GM21737 (cell line): ENCODE measurements around the gene PLAGL1.
"Not testable (repeated sequence)": the region's sequence is repeated elsewhere in the genome, so short reads cannot be mapped to it uniquely, and the experiment has no call there.

ENCODE experiments used
- ATAC-seq: cut with Tn5 transposase; IDR thresholded peaks from one replicate; pipeline ENCODE4 v1.9.1; 2021; ENCODE audit warnings: mild to moderate bottlenecking, moderate library complexity; ENCODE audit not compliant: unreplicated experiment

Gene PLAGL1

GRCh38 chr6:144009628-144010027, 1.6 kb upstream of the PLAGL1 start:
- not testable (repeated sequence) for ATAC-seq

DNA sequence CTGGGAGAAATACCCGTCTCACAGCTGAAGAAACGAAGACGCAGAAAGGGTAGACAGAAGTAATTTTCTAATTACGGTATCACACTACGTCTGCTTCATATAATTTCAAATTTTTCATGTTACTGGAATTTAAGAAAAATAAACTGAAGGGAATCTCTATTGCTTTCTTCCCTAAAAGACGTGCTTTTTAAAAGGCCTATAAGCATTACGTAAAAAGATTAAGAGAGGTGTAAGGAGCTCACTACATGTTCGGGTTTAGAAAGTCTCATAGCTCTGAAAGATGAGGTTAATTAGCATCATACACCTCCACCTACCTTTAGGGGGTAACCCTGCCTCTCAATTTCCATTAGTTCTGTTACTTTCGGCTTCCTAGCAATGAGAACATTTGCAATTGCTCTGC, 787 bp upstream of the PLAGL1 start:
- no peak for ATAC-seq

DNA sequence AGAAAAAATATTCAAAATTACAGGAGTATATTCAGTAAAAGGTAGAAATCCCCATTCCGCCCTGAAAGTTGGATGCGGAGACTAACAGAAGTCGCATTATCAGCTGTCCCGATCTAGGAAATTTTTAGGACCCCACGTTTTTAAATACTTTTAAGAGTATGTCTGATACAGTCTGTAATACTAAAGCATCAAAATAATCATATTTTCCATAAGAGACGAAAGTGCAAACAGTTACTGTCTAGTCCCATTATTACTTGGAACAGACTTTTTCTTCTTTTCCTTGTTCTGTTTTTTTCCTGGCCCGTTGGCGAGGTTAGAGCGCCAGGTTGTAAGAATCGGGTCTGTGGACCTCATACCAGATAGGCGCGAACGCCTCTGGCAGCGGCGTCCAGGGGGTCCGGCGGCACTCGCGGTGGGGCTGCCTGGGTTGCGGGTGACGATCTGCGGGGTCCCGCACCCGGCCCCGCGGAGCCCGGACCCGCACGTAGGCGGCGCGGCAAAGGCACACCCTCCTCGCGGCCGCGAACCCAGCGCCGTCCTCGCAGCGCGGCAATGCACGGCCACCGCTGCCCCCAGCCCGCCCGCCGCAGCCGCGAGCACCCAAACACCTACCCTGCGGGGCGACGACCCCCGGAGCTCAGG, 460 bp downstream of the PLAGL1 start:
- ATAC-seq = no peak

DNA sequence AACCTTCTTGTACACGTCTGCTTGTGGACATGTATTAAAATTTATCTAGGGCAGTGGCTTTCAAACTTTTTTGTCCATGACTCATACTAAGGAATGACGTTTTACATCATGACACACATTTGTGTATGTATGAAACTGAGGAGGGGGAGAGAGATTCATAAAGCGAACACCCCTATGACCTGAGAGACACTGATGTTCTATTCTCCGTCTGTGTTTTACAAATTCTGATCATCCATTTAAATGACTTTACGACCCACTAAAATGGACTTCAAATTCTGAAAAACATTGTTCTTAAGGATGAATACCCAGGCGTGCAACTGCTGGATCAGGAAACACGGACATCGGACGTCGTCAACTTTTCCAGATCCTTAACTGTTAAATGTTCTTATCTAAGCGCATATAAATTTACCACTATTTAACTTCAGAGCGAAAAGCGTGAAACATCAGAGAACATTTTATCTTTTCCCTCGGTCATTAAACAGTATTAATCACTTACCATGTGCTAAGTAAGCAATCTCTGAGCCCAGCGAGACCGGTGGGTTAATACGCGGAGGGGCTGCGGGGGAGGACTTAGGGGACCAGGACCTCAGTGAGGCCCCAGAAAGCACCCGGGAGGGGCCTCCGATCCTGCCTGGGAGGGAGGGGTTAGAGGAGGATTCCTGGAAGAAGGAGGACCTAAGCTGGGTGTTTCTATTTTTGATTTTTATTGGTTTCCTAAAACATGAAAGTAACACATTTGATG, 1.2 kb downstream of the PLAGL1 start:
- ATAC-seq = no peak

DNA sequence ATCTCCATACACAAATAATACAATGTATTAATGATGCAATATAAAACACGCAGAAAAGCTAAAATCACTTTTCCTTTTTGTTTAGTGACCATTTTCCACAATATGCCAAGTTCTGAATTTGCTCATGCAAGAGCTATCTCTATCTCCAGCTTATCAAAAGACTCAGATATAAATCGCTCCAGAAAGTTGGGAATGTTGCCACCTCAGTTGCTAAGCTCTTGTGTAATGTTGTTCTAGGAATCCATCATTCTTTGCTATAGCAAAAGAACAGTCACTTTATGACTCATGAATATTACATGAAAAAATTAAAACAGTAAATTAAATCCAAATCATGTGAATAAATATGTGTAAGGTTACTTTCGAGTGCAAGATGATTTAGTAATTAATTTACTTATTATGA, 8.7 kb downstream of the PLAGL1 start:
- no peak for ATAC-seq

GRCh38 chr6:143998686-143999085, 9.4 kb downstream of the PLAGL1 start:
- ATAC-seq = no peak

DNA sequence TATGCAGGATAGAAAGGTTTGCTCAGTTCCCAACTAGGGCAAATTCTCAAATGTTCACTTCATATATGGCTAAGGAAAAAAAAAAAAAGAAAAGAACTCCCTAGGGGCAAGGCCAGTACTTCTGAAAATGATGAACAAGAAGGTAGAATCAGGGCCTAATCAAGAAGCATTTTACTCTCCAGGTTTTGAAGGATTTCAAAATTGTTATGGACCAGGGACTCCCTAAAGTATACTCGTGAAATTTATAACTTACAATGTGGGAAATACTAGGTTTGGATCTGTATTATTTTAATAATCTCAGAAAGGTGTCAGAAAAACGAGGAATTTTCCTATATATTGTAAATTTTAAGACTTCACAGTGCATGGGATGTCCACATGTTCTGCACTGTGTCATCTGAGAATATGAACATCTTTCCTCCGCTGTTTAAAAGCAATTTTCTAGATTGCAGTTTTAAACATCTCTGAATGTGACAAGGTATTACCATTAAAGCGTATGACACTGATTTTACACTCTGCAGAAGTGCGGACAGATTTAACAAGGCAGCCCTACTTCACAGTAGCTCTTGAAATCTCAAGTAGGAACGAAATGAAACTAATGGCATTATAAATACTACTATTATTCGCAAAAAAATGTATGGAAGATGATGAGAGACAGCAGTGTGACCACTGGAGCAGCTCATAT, 14.0 kb downstream of the PLAGL1 start:
- ATAC-seq = no peak

GRCh38 chr6:143992285-143992684, 15.8 kb downstream of the PLAGL1 start:
- no peak for ATAC-seq

DNA sequence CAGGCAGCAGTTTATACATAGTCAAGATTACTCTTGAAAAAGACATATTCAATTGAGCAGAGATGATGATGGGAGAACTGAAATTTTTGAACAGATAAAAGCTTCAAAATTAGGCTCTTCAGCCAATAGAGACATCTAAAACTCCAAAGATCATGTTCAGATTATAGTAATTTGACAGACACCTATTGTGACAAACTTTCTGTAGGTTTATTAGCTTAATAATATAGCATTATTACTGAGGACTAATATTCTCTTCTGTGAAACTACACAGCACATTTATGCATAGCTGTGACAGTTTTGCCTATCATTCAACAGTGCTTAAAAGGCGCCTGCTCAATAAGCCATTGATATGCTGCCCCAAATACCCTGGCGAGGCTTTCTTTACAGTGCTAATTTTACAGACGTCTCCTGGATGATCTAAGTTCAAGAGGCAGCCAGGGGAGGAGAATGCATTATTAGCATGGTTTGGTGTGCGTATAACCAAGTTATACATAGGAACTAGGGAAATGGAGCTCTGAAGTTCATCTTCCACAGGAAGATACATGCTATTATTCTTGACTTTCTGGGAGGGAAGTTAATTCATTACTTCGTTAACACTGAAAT, 21.5 kb downstream of the PLAGL1 start:
- no peak for ATAC-seq

DNA sequence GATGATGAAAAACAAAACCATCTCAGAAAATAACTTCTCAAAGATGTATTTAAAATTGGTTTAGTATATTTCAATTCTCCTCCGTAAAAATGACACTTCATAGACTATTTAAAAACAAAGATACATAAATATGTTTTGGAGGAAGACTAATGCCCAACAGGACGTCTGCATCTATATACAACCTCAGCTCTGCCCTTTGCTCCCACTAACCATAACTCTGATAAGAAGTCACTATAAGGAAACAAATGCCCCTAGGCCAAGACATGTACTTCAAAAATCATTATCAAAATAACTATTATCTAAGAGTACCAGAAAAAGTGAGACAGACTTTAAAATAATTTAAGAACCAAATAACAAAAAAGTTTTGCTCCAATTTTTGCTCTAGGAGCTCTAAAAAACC, 23.4 kb downstream of the PLAGL1 start:
- no peak for ATAC-seq

- ATAC-seq = no peak
These were observed 25.1 kb downstream of the PLAGL1 start for GRCh38 chr6:143982968-143983367.

DNA sequence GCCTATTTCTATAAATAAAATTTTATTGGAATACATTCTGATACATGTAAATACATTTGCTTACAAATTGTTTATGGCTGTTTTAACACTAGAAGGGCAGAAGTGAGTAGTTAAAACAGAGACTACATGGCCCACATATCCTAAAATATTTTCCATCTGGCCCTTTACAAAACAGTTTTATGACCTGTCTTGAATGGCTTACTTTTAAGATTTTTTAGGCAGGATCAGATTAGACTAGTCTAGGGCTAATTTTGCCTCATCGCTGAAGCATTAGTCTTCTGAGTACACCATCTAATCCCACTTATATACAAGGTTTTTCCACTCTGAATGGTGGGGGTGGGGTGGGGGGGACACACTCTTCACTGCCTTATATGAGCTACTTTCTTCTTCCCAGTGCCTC, 27.1 kb downstream of the PLAGL1 start:
- ATAC-seq = no peak

- no peak for ATAC-seq
These were observed 31.2 kb downstream of the PLAGL1 start for GRCh38 chr6:143976806-143977349.

DNA sequence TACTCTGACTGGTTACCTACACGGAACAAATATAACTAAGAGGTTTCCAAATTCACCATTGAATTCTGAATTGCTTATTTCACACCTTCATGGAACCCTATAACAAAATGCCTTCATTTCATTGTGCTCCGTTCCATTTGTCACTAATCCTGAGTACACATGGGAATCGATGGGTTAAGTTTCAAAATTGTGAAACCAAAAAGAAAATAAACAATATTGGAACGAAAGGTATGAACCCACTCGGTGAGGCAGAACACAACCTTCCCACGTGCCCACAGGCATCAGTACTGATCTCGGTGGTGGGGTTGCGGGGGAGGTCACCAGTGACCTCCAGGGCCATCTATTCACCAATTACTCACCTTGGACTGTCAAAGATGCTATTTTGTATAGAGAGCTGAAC, 34.0 kb downstream of the PLAGL1 start:
- ATAC-seq = no peak

- ATAC-seq = no peak
These were observed 34.7 kb downstream of the PLAGL1 start for GRCh38 chr6:143973097-143973966.

DNA sequence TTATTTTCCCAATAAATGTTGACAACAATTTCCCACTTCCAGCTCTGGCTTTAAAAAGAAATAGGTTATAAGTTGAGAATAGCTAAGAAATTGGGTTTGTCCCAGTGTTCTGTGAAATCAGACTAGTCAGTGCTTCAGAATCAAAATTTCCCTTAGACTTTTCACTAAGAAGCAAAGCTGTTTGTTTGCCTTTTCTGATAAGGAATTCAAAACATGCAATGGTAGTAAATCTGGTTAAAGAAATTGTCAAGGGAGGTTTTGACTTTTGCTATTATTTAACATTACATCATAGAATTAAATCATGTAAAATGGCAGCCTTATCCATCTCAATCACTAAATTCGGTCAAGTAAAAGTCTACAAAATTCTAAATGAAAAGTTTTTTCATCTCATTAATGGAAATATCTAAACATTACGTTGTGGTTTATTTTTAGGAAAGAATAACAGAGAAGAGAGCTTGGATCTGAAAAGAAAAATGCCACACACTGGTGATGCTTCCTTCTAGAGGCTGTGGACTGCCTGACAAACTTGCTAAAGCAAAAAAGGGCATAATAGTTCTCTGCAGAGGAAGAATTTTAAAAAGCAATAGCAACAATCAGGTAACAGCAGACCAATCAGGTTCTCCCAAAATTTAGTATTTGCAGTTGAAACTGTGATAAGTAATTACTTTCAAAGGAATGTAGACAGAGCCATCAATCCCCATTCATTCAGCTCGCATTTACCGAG, 36.4 kb downstream of the PLAGL1 start:
- no peak for ATAC-seq

DNA sequence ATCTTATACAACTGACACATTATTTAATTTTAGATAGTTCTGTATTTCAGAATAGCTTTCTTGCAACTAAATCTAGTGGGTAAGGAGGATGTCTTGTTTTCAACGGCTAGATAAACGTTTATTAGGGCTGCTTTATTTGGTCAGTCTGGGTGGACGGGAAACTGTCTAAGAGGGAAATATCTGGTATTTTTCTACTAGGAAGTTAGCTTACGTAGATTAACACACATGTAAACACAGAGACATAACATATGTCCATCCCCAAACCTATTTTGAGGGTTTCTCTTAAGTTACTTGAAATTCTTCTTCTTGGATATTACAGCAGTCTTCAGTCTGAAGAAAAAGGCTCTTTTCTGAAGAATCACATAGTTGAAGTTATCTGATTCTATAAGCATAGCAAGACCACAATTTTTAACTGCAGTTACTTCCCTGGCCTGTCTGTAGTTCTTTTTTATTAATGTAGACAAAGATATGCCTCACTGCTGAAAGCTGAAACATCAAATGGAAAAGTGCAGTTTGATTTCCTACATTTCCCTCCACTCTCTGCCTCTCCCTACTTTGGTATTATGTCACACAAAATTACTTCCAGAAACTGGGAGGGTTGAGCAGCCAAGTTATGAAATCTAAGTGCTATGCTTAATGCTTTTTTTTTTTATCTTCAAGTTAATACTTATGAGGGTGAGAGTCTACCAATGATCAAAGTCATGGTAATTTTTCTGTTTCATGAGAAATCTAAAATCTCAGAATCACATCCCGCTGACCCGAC, 37.4 kb downstream of the PLAGL1 start:
- no peak for ATAC-seq

GRCh38 chr6:143969077-143969476, 39.0 kb downstream of the PLAGL1 start:
- no peak for ATAC-seq

- ATAC-seq = no peak
These were observed 40.2 kb downstream of the PLAGL1 start for GRCh38 chr6:143967706-143968376.
